Skeletal muscle tissue (tissue), 4 donors: ENCODE results near the gene ZNF775. TPM values are rescaled to one million over a fixed set of nuclear protein-coding genes. Genes with fewer than 3 reads are reported as not detected.
A peak's percentile ranks its signal among the peaks of the same experiment; 100 is the strongest.

Source experiments
- H3K27ac ChIP-seq: one replicate; pipeline ENCODE4 v1.7.0; 2013; ENCODE audit warnings: mild to moderate bottlenecking, low read depth, low read length, inconsistent platforms
- H3K27me3 ChIP-seq, 3 donors: one replicate each; pipeline ENCODE4 v1.7.0; 2013; ENCODE audit warnings: low read length in 3 of 3; ENCODE audit not compliant: control insufficient read depth in 3 of 3, insufficient read depth in 3 of 3
- H3K36me3 ChIP-seq, 3 donors: one replicate each; pipeline ENCODE4 v1.7.0; 2013; ENCODE audit warnings: low read length in 3 of 3; ENCODE audit not compliant: control insufficient read depth in 3 of 3, insufficient read depth in 3 of 3
- H3K4me1 ChIP-seq, 3 donors: one replicate each; pipeline ENCODE4 v1.7.0; 2013; ENCODE audit warnings: low read length in 3 of 3, mild to moderate bottlenecking in 3 of 3; ENCODE audit not compliant: control insufficient read depth in 3 of 3, insufficient read depth in 3 of 3
- H3K4me3 ChIP-seq, 3 donors: one replicate each; pipeline ENCODE4 v1.7.0; 2013; ENCODE audit warnings: low read length in 3 of 3
- H3K9ac ChIP-seq, 3 donors: one replicate each; pipeline ENCODE4 v1.7.0; 2013; ENCODE audit warnings: low read length in 3 of 3, mild to moderate bottlenecking in 3 of 3, moderate library complexity in 2 of 3, low read depth in 1 of 3
- H3K9me3 ChIP-seq, 3 donors: one replicate each; pipeline ENCODE4 v1.7.0; 2013; ENCODE audit warnings: low read length in 3 of 3; ENCODE audit not compliant: control insufficient read depth in 3 of 3
- total RNA-seq: library from RNA; depleted of rRNA; stranded (reverse); fragments of >200 nt; gene quantifications from one replicate; pipeline ENCODE4 v1.2.3, GENCODE V29; 2014
- donor health status: Osteomylitis.

The ZNF775 gene
- total RNA-seq, 1 donor from 2014 or later = 6.8 TPM

DNA sequence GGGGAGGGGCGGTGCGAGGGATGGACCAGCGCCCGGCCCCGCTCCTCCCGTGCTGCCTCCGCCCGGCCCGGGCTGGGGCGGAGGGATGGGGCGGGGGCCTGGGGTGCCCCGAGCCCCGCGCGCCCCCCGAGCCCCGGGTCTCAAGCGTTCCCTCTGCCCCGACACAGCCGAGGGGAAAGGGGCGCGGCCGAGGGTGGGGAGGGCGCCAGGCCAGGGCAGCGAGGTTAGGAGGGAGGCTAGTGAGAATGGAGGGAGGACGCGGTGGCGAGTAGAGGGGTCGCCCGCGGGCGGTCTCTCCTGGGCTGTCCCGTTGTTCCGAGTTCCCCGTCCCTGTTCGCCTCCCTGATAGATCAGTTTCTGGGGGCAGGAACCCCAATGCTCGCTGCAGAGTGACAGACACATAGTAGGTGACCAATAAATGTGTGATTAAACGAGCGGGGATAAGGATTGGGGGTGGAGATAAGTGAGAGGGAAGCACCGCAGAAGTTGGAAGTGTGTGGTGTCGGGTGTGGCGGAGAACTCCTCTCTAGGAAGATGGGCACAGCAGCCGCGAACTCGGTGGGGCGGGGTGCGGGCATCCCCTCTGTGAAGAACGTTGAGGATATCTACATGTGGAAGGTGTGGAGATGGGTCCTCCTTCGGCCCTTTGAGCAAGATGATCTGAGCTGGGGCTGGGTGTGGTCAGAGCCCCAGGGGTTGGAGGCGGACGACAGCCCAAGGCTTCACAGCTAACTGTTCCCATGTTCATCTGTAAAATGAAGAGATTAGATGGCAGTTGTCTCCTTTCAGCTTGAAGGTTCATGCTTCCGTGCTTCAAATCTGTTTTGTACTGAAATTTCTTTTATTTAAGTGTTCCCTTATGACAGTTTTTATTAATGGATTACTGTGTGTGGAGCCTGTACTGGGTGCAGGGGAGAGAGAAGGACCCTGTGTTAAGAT lies 580 bp downstream of the ZNF775 start:
- H3K9ac ChIP-seq = peak overlapping the region; percentile 85 to 93 (median 88)
- peaks cover 0 to under 1% (median 0%) of the 10 kb centered on the region in 3 donors for H3K36me3 ChIP-seq
- H3K27me3 ChIP-seq = no peaks in the 10 kb centered on the region
- H3K4me3 ChIP-seq = peak overlapping the region; percentile 79 to 88 (median 80)
- peak overlapping the region; percentile 97 for H3K27ac ChIP-seq
- H3K9me3 ChIP-seq = no peaks in the 10 kb centered on the region
- H3K4me1 ChIP-seq = peaks cover 18 to 59% (median 45%) of the 10 kb centered on the region in 3 donors

DNA sequence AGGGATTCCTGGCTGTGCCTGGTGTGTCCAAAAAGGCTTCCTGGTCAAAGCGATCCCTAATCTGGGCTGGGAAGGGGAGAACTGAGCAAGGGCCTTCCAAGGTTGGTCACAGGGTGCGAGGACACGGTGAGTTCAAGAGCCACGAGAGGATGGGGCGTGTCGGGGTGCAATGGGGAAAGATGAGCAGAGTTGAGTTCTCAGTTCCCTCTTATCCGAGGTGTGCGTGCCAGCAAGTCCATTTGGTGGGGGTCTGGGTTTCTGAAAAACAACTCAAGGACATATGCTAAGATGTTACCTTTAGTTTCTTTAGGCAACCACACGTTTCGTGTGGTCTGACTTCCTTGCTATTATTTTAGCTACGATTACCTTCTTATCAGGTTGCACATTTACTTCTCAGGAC lies 1.3 kb downstream of the ZNF775 start:
- no peaks in the 10 kb centered on the region for H3K9me3 ChIP-seq
- H3K27ac ChIP-seq = no peak overlapping the region
- H3K36me3 ChIP-seq = no peaks in the 10 kb centered on the region
- no peaks in the 10 kb centered on the region for H3K27me3 ChIP-seq
- H3K4me1 ChIP-seq = peaks cover 20 to 66% (median 51%) of the 10 kb centered on the region in 3 donors
- H3K4me3 ChIP-seq = peak overlapping the region in 2 of 3 donors; percentile 79 to 88
- H3K9ac ChIP-seq = peak overlapping the region in 1 of 3 donors; percentile 93

DNA sequence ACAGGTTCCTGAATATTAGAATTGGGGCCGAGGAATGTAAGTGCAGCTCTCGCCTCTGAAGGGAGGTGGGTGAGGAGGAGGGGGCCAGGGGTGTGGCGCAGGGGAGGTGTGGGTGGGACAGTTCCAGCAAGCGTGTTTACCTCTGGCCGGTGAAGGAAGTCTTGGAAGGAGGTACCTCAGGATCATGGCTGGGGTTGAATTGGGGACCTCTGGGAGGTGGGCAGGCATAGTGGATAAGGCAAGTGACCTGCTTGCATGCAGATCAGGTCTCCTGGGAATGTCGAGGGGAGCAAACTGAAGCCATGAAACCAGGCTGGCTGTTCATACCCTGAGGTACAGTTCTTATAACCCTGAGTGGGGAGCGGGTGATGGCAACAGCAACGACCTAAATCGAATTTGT lies 2.0 kb downstream of the ZNF775 start:
- Histone ChIP-seq H3K4me1 (peaks cover 27 to 68% (median 52%) of the 10 kb centered on the region in 3 donors), H3K9me3 (no peaks in the 10 kb centered on the region), H3K9ac (no peak overlapping the region), H3K36me3 (no peaks in the 10 kb centered on the region), H3K4me3 (no peak overlapping the region), H3K27ac (no peak overlapping the region), H3K27me3 (no peaks in the 10 kb centered on the region)

DNA sequence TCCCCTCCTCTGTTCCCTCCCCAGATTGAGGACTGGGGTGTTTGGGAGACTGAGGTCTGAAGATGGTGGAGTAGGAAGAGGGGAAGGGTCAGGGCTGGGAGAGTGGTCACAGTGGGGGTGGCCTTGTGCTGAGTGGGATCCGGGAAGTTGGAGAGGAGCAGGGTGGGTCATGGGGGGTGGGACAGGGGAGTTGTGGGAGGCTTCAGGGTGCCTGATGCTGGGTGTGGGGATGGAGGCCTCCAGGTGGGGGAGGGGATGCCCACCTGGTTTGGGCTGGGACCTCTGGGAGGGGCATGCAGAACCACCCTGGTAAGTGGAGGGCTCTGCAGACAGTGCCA lies 2.6 kb downstream of the ZNF775 start:
- peaks cover 28 to 68% (median 52%) of the 10 kb centered on the region in 3 donors for H3K4me1 ChIP-seq
- no peaks in the 10 kb centered on the region for H3K36me3 ChIP-seq
- H3K9me3 ChIP-seq = no peaks in the 10 kb centered on the region
- H3K27ac ChIP-seq = no peak overlapping the region
- no peak overlapping the region for H3K9ac ChIP-seq
- H3K4me3 ChIP-seq = no peak overlapping the region
- no peaks in the 10 kb centered on the region for H3K27me3 ChIP-seq

DNA sequence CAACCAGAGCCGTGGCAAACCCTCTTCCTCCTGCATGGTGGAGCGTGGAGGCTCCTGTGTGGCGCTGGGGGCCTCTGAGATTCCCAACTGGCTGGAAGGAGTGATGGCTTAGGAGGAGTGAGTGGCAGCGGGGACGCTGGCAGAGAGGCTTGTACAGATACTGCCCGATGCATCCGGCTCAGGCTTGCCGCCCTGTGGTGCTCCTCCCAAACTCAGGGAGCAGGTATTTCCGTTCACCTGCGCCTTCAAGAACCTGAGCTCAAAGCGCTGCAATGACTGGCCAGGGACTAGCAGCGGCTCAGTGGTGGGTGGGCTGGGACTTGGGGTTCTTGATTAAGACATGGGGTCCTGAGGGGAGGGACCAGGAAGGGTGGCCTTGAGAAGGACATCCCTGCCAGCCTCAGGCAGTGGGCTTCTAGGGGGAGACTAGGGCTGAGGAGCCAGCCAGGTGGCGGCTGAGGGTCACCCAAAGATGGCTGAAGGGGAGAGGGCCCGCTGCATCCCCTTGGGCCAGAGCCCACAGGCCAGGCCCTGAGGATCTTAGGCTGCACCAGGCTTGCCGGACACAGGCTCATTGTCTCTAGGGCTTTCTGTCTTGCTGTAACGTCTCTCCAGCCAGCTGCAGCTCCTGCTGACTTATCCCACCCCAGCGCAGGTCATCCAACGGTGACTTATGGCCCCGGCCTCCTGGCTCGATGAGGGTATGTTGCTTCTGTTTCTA lies 3.2 kb downstream of the ZNF775 start:
- Histone ChIP-seq H3K27ac (no peak overlapping the region), H3K4me1 (peaks cover 28 to 66% (median 46%) of the 10 kb centered on the region in 3 donors), H3K9ac (peak overlapping the region in 2 of 3 donors; percentile 8 to 11), H3K9me3 (no peaks in the 10 kb centered on the region), H3K4me3 (no peak overlapping the region), H3K36me3 (no peaks in the 10 kb centered on the region), H3K27me3 (no peaks in the 10 kb centered on the region)

DNA sequence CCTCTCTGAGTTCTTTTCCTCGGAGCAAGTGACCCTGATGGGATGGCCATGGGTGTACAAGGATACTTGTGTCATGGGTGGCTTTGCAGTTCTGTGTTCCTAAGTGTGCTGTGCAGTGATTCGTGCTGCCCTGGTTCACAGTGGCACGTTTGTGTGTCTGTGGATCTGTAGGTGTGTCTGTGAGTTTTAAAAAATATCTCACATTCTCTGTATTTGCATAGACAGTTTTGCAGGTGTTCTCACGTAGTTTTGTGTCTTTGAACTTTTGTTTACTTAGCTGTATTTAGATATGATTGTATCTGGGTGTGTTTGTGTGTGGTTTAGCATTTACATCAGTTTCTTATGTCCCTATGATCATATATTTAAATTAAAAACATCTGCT lies 3.7 kb downstream of the ZNF775 start:
- no peaks in the 10 kb centered on the region for H3K9me3 ChIP-seq
- peak overlapping the region in 1 of 3 donors; percentile 11 for H3K9ac ChIP-seq
- no peak overlapping the region for H3K4me3 ChIP-seq
- H3K4me1 ChIP-seq = peaks cover 28 to 62% (median 41%) of the 10 kb centered on the region in 3 donors
- H3K36me3 ChIP-seq = no peaks in the 10 kb centered on the region
- H3K27ac ChIP-seq = no peak overlapping the region
- no peaks in the 10 kb centered on the region for H3K27me3 ChIP-seq

DNA sequence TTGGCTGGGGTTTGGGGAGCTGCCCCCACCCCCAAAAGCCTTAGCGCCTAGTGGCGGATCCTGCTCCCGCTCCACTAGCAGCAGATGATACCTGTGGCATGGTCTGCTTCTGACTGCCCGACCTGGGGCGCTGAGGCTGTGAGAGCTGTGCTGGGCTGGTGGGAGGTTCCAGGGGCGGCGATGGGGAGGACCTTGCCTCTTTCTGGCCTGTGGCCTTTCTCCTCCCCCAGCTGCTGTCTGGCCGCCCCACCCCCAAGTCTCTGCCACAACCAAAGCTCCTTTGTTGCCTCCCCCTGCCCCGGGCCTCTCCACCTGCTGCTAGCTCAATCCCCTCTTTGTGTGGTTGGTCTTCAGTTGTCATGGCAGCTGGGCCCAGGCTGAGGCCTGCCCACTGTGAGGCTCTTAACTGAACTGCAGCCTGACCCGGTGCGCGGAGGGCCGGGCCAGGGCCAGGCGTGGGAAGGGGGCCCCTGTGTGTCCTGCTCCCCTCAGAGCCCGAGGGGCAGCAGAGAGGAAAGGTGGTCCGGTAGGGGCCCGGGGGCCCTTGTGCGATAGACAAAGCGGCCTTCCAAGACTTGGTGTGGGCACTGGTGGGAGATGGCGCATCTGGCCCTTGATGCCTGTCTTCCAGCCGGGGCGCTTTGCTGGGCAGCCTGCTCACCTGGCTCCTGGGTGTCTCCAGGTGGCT lies 4.7 kb downstream of the ZNF775 start:
- Histone ChIP-seq H3K36me3 (no peaks in the 10 kb centered on the region), H3K9ac (no peak overlapping the region), H3K4me3 (no peak overlapping the region), H3K4me1 (peaks cover 23 to 62% (median 40%) of the 10 kb centered on the region in 3 donors), H3K27me3 (no peaks in the 10 kb centered on the region), H3K27ac (no peak overlapping the region), H3K9me3 (no peaks in the 10 kb centered on the region)

DNA sequence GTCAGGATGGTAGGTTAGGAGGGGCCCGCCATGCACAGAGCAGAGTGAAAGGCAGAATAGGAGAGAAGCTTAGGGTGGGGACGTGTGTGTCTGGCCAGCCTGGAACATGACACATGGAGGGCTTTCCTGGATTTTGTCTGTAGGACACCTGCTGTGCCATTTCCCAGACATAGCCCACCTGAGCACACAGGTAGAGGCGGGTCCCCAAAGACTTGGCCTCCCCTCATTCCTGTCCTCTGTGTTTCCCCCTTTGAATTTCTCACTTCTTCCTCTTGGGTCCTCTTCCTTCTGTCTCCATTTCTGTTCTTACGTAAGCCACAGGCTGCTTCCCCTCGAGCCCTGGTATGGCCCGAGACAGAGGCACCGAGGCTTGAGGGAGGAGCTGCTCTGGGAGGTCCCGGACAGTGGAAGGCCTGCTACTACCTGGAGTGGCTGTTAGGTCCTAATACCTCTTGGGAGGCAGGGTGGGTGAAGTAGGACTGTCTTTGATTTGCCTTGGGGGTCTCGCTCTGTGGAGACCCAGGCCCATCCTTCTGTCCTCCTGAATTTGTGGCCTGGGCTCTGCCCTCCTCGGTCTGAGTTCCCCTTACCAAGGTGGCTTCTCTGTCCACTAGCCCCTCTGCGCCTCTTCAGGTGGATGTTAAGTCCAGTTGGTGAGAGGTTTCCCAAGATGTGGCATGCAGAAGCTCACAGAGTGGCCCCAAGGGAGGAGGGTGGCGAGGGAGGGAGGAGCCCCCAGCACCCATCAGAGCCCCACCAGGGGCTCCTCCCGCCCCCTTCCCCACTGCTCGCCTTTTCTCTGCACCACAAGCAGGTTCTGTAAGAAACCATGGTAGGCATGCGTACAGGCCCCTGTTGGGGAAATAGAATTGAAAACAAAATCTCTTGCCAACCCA lies 5.5 kb downstream of the ZNF775 start:
- H3K9ac ChIP-seq = peak overlapping the region in 2 of 3 donors; percentile 20 to 69
- H3K9me3 ChIP-seq = no peaks in the 10 kb centered on the region
- no peaks in the 10 kb centered on the region for H3K27me3 ChIP-seq
- peaks cover 0 to 2% (median 0%) of the 10 kb centered on the region in 3 donors for H3K36me3 ChIP-seq
- H3K4me1 ChIP-seq = peaks cover 29 to 67% (median 47%) of the 10 kb centered on the region in 3 donors
- H3K4me3 ChIP-seq = no peak overlapping the region
- no peak overlapping the region for H3K27ac ChIP-seq

DNA sequence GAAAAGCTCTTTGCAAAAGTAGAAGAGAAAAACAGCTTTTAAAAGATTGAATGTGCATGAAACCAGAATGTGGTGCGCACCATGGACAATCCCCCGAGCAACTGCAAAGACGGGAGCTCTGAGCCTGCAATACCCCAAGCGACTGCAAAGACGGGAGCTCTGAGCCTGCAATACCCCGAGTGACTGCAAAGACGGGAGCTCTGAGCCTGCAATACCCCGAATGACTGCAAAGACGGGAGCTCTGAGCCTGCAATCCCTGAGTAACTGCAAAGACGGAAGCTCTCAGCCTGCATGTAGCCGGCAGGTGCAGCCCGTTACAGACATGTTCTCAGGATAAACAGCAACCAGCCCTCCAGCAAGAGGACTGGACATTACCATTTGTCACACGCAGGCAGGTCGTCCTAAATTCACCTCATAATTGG lies 6.2 kb downstream of the ZNF775 start:
- Histone ChIP-seq H3K4me1 (peaks cover 23 to 64% (median 40%) of the 10 kb centered on the region in 3 donors), H3K36me3 (peaks cover 0 to 3% (median 2%) of the 10 kb centered on the region in 3 donors), H3K4me3 (no peak overlapping the region), H3K27ac (peak overlapping the region; percentile 28), H3K9me3 (no peaks in the 10 kb centered on the region), H3K9ac (peak overlapping the region in 2 of 3 donors; percentile 54 to 69), H3K27me3 (no peaks in the 10 kb centered on the region)
